Mesenchymal stem cell (in vitro differentiated cells and primary cell): Measurements from ENCODE around the gene TPTE.
"Not testable (repeated sequence)": the region's sequence is repeated elsewhere in the genome, so short reads cannot be mapped to it uniquely, and the experiment has no call there.

Experiments
- DNase-seq: peaks from one replicate; pipeline ENCODE4 v3.0.0-alpha.2; 2013
- H2AFZ ChIP-seq: one replicate; pipeline ENCODE4 v1.6.1; 2013; ENCODE audit warnings: low read depth, mild to moderate bottlenecking, control low read depth, inconsistent platforms, low read length, moderate library complexity
- H2AK5ac ChIP-seq: 2 replicates; pipeline ENCODE4 v1.6.1; 2013; ENCODE audit warnings: low read length, moderate library complexity, mild to moderate bottlenecking, inconsistent platforms; ENCODE audit not compliant: severe bottlenecking
- H2BK120ac ChIP-seq: one replicate; pipeline ENCODE4 v1.6.1; 2013; ENCODE audit warnings: low read depth, mild to moderate bottlenecking, inconsistent platforms, low read length, moderate library complexity
- H2BK12ac ChIP-seq, 2 experiments: one replicate each; pipeline ENCODE4 v1.6.1; 2013; ENCODE audit warnings: inconsistent platforms in 2 of 2, low read length in 2 of 2, mild to moderate bottlenecking in 2 of 2, moderate library complexity in 2 of 2, control low read depth in 1 of 2
- H2BK15ac ChIP-seq: one replicate; pipeline ENCODE4 v1.6.1; 2013; ENCODE audit warnings: mild to moderate bottlenecking, low read depth, inconsistent platforms; ENCODE audit not compliant: poor library complexity, severe bottlenecking
- H2BK5ac ChIP-seq: 2 replicates; pipeline ENCODE4 v1.6.1; 2013; ENCODE audit warnings: low read depth, mild to moderate bottlenecking, low read length, control low read depth, inconsistent platforms; ENCODE audit not compliant: poor library complexity, severe bottlenecking
- H3K14ac ChIP-seq, 2 experiments: one replicate each; pipeline ENCODE4 v1.6.1; 2013; ENCODE audit warnings: inconsistent platforms in 2 of 2, low read length in 2 of 2, control low read depth in 1 of 2, mild to moderate bottlenecking in 1 of 2, moderate library complexity in 1 of 2
- H3K18ac ChIP-seq, 2 experiments: one replicate each; pipeline ENCODE4 v1.6.1; 2013; ENCODE audit warnings: inconsistent platforms in 2 of 2, low read length in 2 of 2, control low read depth in 1 of 2, low read depth in 1 of 2, mild to moderate bottlenecking in 1 of 2
- H3K23ac ChIP-seq, 2 experiments: one replicate each; pipeline ENCODE4 v1.6.1; 2013; ENCODE audit warnings: inconsistent platforms in 2 of 2, low read length in 2 of 2, mild to moderate bottlenecking in 2 of 2, moderate library complexity in 2 of 2, control low read depth in 1 of 2
- H3K27ac ChIP-seq: 2 replicates; pipeline ENCODE4 v1.5.1; 2013; ENCODE audit warnings: mild to moderate bottlenecking, moderate library complexity, low read length, control low read depth, inconsistent platforms; ENCODE audit not compliant: poor library complexity, severe bottlenecking
- H3K27me3 ChIP-seq, 2 experiments: 2 replicates each; pipeline versions ENCODE4 v1.6.1 to v1.7.0; 2013; ENCODE audit warnings: low read length in 2 of 2, mild to moderate bottlenecking in 2 of 2, moderate library complexity in 2 of 2, control low read depth in 1 of 2, inconsistent platforms in 1 of 2; ENCODE audit not compliant: control insufficient read depth in 1 of 2, insufficient read depth in 1 of 2
- H3K36me3 ChIP-seq, 2 experiments: 2 replicates each; pipeline versions ENCODE4 v1.6.1 to v1.7.0; 2013; ENCODE audit warnings: low read length in 2 of 2, control low read depth in 1 of 2, inconsistent platforms in 1 of 2, low read depth in 1 of 2, mild to moderate bottlenecking in 1 of 2; ENCODE audit not compliant: insufficient read depth in 2 of 2, control insufficient read depth in 1 of 2
- H3K4ac ChIP-seq, 2 experiments: one replicate each; pipeline ENCODE4 v1.6.1; 2013; ENCODE audit warnings: inconsistent platforms in 2 of 2, low read length in 2 of 2, mild to moderate bottlenecking in 2 of 2, moderate library complexity in 2 of 2, control low read depth in 1 of 2, low read depth in 1 of 2
- H3K4me1 ChIP-seq: 2 replicates; pipeline ENCODE4 v1.6.1; 2013; ENCODE audit warnings: low read depth, low read length, control low read depth; ENCODE audit not compliant: control insufficient read depth, insufficient read depth
- H3K4me2 ChIP-seq: 2 replicates; pipeline ENCODE4 v1.6.1; 2013; ENCODE audit warnings: low read length, mild to moderate bottlenecking, inconsistent platforms; ENCODE audit not compliant: poor library complexity, severe bottlenecking
- H3K4me3 ChIP-seq, 2 experiments: 2 replicates each; pipeline versions ENCODE4 v1.5.1 to v1.7.0; 2013; ENCODE audit warnings: low read length in 2 of 2, mild to moderate bottlenecking in 2 of 2, control low read depth in 1 of 2, low read depth in 1 of 2; ENCODE audit not compliant: insufficient read depth in 1 of 2
- H3K79me1 ChIP-seq: replicated peaks from 2 replicates; pipeline ENCODE4 v1.6.1; 2013; ENCODE audit warnings: mild to moderate bottlenecking, control low read depth, low read length, inconsistent platforms; ENCODE audit not compliant: poor library complexity, severe bottlenecking
- H3K9ac ChIP-seq: 2 replicates; pipeline ENCODE4 v1.7.0; 2013; ENCODE audit warnings: mild to moderate bottlenecking, low read length, moderate library complexity
- H3K9me3 ChIP-seq: 2 replicates; pipeline ENCODE4 v1.7.0; 2013; ENCODE audit warnings: mild to moderate bottlenecking, low read length; ENCODE audit not compliant: control insufficient read depth
- H4K8ac ChIP-seq: one replicate; pipeline ENCODE4 v1.6.1; 2013; ENCODE audit warnings: inconsistent platforms, mild to moderate bottlenecking, low read length, moderate library complexity
- H4K91ac ChIP-seq: one replicate; pipeline ENCODE4 v1.6.1; 2013; ENCODE audit warnings: mild to moderate bottlenecking, low read length, inconsistent platforms
- WGBS: methylation state at CpG from one replicate; pipeline ENCODE4 v1.1.7; 2013; ENCODE audit warnings: mixed read lengths; 5-methylcytosine and 5-hydroxymethylcytosine counted together

The TPTE gene

GRCh38 chr21:10547868-10548267 is 26.5 kb downstream of the TPTE start:
- not testable (repeated sequence) for H3K27ac ChIP-seq, H3K4me1 ChIP-seq, H3K36me3 ChIP-seq, H3K23ac ChIP-seq, DNase-seq, H2BK12ac ChIP-seq, H3K4ac ChIP-seq, H3K14ac ChIP-seq, H2BK5ac ChIP-seq, H3K4me3 ChIP-seq, H2AK5ac ChIP-seq, H4K91ac ChIP-seq, H3K4me2 ChIP-seq, H2BK15ac ChIP-seq, H2AFZ ChIP-seq, H2BK120ac ChIP-seq, H3K27me3 ChIP-seq, H3K9ac ChIP-seq, H3K18ac ChIP-seq, H4K8ac ChIP-seq, H3K79me1 ChIP-seq
- H3K9me3 ChIP-seq, result peaks cover 15% of the 10 kb centered on the region
- 20% methylated on average over 4 of the region's 4 CpGs for WGBS

GRCh38 chr21:10548331-10548954 is 27.1 kb downstream of the TPTE start:
- H2AK5ac ChIP-seq, H2BK12ac ChIP-seq, H3K79me1 ChIP-seq, H4K8ac ChIP-seq, H3K9ac ChIP-seq, H2BK5ac ChIP-seq, H3K27me3 ChIP-seq, DNase-seq, H3K4me3 ChIP-seq, H2BK15ac ChIP-seq, H3K4ac ChIP-seq, H3K23ac ChIP-seq, H3K14ac ChIP-seq, H2AFZ ChIP-seq, H2BK120ac ChIP-seq, H4K91ac ChIP-seq, H3K18ac ChIP-seq, H3K4me1 ChIP-seq, H3K27ac ChIP-seq, H3K4me2 ChIP-seq, H3K36me3 ChIP-seq: not testable (repeated sequence)
- 67% methylated on average over 2 of the region's 2 CpGs for WGBS
- H3K9me3 ChIP-seq, result peaks cover 15% of the 10 kb centered on the region

GRCh38 chr21:10570803-10571202 is 49.4 kb downstream of the TPTE start:
- H3K9ac ChIP-seq, H4K91ac ChIP-seq, H3K79me1 ChIP-seq, H4K8ac ChIP-seq, H3K36me3 ChIP-seq, H3K23ac ChIP-seq, H3K4me2 ChIP-seq, H2BK15ac ChIP-seq, H3K14ac ChIP-seq, H3K4ac ChIP-seq, DNase-seq, H3K4me3 ChIP-seq, H3K4me1 ChIP-seq, H2AFZ ChIP-seq, H2BK120ac ChIP-seq, H3K27ac ChIP-seq, H3K27me3 ChIP-seq, H2BK12ac ChIP-seq, H3K18ac ChIP-seq, H2BK5ac ChIP-seq, H2AK5ac ChIP-seq: not testable (repeated sequence)
- 34% methylated on average over 2 of the region's 2 CpGs for WGBS
- peaks cover 36% of the 10 kb centered on the region for H3K9me3 ChIP-seq

- H2BK12ac ChIP-seq, H3K4me2 ChIP-seq, H3K27me3 ChIP-seq, H3K4me1 ChIP-seq, H4K8ac ChIP-seq, H3K79me1 ChIP-seq, H2BK120ac ChIP-seq, H2AK5ac ChIP-seq, H2BK15ac ChIP-seq, H3K18ac ChIP-seq, H3K23ac ChIP-seq, H3K36me3 ChIP-seq, H3K4ac ChIP-seq, H2BK5ac ChIP-seq, H3K14ac ChIP-seq, H3K9ac ChIP-seq, H3K27ac ChIP-seq, H4K91ac ChIP-seq, H2AFZ ChIP-seq, H3K4me3 ChIP-seq, DNase-seq: not testable (repeated sequence)
- peaks cover 33% of the 10 kb centered on the region for H3K9me3 ChIP-seq
- 71% methylated on average over 16 of the region's 16 CpGs for WGBS
Observed at GRCh38 chr21:10574531-10575310, 53.3 kb downstream of the TPTE start.
